AG09309 (cell line): ENCODE results near the gene ZNF148.

Experiments
- DNase-seq: peaks from one replicate; pipeline ENCODE4 v3.0.0-alpha.2; 2010; ENCODE audit warnings: low read depth
- H3K4me3 ChIP-seq: 2 replicates; pipeline ENCODE4 v1.5.1; 2011; ENCODE audit warnings: mild to moderate bottlenecking, low read depth, low read length, moderate library complexity; ENCODE audit not compliant: control insufficient read depth
- TF ChIP-seq, protein P1 (sequence below): IDR thresholded peaks from 2 replicates; pipeline ENCODE4 v1.5.1; 2011; ENCODE audit warnings: mild to moderate bottlenecking, low read depth, low read length, inconsistent platforms; ENCODE audit not compliant: insufficient read depth, control insufficient read depth; ENCODE audit errors: missing control alignments

The ZNF148 gene

DNA sequence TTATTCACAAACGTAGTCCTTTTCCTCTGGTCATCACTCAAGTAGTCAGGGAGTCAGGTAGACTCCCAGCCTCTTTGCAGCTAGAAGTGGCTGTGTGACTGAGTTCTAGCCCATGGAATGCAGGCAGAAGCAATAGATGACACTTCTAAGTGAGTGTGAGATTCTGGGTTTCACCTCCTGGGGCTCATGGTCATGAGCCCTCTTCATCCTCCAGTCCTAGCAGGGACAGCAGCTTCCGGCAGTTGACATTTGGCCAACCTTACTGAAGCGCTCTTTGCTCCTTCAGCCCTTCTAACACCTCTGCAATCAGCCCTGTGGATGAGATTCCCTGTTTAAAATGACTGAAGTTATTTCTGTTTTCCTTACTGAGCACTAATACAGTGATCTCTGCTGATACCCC lies 184.3 kb downstream of the ZNF148 start:
- TF ChIP-seq, protein P1, sequence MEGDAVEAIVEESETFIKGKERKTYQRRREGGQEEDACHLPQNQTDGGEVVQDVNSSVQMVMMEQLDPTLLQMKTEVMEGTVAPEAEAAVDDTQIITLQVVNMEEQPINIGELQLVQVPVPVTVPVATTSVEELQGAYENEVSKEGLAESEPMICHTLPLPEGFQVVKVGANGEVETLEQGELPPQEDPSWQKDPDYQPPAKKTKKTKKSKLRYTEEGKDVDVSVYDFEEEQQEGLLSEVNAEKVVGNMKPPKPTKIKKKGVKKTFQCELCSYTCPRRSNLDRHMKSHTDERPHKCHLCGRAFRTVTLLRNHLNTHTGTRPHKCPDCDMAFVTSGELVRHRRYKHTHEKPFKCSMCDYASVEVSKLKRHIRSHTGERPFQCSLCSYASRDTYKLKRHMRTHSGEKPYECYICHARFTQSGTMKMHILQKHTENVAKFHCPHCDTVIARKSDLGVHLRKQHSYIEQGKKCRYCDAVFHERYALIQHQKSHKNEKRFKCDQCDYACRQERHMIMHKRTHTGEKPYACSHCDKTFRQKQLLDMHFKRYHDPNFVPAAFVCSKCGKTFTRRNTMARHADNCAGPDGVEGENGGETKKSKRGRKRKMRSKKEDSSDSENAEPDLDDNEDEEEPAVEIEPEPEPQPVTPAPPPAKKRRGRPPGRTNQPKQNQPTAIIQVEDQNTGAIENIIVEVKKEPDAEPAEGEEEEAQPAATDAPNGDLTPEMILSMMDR: no peak
- no peak overlapping the region for H3K4me3 ChIP-seq
- DNase-seq: no peak

DNA sequence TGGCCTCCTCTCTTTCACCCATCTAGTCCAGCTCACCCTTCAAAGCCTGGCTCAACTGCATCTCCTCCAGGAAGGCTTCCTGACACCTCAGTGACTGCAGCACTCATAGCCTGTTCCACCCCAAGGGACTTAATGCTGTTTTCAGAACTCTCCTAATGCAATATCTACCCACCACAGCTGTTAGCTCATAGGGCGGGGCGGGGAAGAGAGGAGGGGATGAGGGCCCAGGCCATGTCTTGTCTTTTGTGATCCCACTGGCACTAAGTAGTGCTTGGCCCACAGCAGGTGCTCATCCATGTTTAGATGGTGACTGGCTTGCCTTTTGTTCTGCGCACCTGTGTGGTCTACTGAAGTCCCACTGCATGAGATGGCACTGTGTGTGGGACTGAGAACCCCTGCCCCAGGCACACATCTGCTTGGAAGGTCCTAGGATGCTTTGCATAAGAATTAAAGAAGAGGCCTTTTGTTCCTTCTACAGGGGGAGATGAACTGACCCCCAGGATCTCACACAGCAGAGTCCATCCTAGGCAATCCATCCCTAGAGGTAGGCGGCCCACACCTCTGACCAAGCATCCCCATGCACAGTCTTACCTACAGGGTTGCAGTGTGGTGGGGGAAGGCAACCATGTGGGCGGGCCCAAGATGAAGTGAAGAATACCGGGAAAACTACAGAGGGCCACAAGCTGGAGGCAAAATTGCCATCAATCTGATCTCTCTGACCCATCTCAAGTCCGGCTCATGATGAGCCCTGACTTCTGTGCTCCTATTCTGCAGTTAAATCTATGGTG lies 185.6 kb downstream of the ZNF148 start:
- TF ChIP-seq, protein P1: no peak
- no peak for DNase-seq
- no peak overlapping the region for H3K4me3 ChIP-seq

DNA sequence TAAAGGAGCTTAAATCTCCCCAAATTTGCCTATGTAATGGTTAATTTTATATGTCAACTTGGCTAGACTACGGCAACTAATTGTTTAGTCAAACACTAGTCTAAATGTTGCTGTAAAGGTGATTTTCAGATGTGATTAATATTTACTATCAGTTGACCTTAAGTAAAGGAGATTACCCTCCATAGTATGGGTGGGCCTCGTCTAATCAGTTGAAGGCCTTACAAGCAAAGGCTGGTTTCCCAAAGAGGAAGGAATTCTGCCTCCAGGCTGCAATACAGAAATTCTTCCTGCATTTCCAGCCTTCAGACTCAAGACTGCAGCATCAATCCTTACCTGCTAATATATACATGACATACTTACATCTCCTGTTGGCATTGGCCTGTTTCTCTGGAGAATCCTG lies 186.2 kb downstream of the ZNF148 start:
- no peak overlapping the region for H3K4me3 ChIP-seq
- TF ChIP-seq, protein P1: no peak
- no peak for DNase-seq

DNA sequence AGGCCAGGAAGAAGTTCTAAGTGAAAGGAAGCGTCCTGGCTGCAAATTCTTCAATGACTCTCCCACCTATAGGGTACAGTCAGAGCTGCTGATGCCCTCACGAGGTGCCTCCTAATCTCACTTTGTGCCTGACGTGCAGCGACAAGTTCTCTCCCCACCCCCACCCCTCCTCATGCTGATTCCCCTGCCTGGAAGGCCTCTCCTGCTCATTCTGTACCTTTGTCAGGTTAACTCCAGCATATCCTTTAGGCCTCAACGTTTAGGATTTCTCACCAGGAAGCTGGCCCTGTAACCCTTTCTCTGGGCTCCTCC lies 187.6 kb downstream of the ZNF148 start:
- TF ChIP-seq, protein P1: no peak
- no peak for DNase-seq
- H3K4me3 ChIP-seq: no peak overlapping the region

DNA sequence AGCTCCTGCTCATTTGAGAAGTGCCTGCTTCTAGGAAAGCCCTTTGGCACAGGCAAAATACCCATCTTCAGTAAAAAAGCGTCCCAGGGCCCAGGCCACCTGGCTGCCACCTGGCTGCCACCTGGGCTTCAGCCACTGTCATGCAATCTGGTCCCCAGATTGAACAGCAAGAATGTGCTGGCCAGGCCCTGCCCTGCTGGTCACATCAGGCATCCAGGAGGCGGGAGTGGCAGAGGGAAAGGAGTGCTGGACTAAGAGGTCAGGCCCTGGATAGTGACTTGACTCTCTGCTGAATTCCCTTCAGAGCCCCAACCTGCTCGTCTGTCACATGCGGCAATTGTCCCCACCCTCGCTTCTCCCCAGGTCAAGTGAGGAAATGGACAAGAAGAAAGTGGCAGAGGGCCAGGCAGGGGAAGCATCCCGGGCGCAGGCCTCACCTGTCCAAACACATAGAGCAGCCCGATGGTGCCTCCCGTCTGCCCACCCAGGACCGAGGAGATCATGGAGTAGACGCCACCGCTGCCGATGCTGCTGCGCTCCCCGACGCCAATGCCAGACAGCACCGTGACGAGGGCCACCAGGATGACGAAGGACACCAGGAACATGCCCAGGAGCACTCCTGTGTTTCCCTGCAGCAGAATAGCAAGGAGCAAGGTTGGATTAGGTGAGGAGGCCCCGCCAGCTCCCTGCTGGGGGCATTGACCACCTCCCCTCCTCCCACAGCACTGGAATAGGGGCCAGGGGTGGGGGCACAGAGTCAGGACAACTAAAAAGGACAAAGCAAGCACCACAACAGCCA lies 188.1 kb downstream of the ZNF148 start:
- no peak for DNase-seq
- TF ChIP-seq, protein P1: no peak
- no peak overlapping the region for H3K4me3 ChIP-seq

DNA sequence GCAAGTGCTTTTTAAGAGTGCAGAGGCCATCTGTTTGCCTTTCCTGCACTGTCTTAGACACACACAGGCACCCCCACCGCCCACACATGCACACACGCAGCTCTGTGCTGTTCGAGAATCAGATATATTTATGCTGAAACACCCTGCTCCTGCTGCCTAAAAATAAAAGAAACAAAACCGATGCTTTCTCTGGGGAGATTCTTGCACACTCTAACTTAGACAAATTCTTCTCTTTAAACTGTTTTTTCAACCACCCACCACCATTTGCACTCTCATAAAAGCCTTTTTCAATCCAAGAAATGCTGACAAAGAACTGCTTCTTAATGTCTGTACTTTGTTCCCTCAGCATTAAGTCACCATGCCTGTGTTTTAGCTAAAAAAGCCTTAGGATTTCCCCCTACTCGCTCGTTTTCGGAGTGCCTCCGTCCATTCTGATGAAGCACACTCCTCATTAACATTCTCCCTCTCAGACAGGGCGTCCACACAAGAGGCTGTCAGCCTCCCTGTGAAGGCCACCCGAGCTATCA lies 188.8 kb downstream of the ZNF148 start:
- no peak for DNase-seq
- TF ChIP-seq, protein P1: no peak
- no peak overlapping the region for H3K4me3 ChIP-seq
